WERI-Rb-1 (cell line): Measurements from ENCODE around the gene MCAT.

Source experiments
- DNase-seq: peaks from one replicate; pipeline ENCODE4 v3.0.0-alpha.2; 2020
- H3K27ac ChIP-seq: fragments of 250-450 bp; sonication (Bioruptor Pico); 2 replicates; pipeline ENCODE4 v1.5.1; 2020; ENCODE audit warnings: mild to moderate bottlenecking, moderate library complexity
- H3K27me3 ChIP-seq: fragments of 250-450 bp; sonication (Bioruptor Pico); 2 replicates; pipeline ENCODE4 v1.5.1; 2021; ENCODE audit warnings: mild to moderate bottlenecking, low read depth, moderate library complexity; ENCODE audit not compliant: insufficient read depth, severe bottlenecking
- H3K36me3 ChIP-seq: fragments of 250-450 bp; sonication (Bioruptor Pico); 2 replicates; pipeline ENCODE4 v1.5.1; 2020; ENCODE audit warnings: mild to moderate bottlenecking, moderate library complexity
- H3K4me3 ChIP-seq: 2 replicates; pipeline ENCODE4 v1.5.1; 2011; ENCODE audit warnings: low read depth, mild to moderate bottlenecking, control low read depth, low read length
- H3K9me3 ChIP-seq: fragments of 250-450 bp; sonication (Bioruptor Pico); 2 replicates; pipeline ENCODE4 v1.5.1; 2021; ENCODE audit warnings: mild to moderate bottlenecking, moderate library complexity; ENCODE audit not compliant: severe bottlenecking
- TF ChIP-seq, protein P1 (sequence below): IDR thresholded peaks from 2 replicates; pipeline ENCODE4 v1.5.1; 2011; ENCODE audit warnings: low read depth, mild to moderate bottlenecking, control low read depth, inconsistent platforms, low read length

Gene MCAT

DNA sequence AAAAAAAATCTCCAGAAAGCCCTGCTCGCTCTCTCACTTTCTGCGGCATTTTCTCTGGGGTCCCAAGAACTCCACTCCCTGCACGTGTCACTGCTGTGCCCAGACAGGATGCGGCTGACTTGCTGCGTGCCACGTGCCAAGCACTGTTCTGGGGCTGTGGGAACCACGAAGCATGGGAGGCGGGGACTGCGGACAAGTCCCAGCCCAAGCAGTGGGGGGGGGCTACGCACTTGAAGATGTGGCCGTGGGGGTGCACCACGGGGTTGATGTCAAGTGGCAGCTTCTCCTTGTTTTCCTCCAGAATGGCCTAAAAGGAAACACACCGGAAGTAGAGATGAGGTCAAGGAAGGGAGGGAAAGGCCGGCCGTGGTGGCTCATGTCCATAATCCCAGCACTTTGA lies 32.9 kb upstream of the MCAT start:
- H3K4me3 ChIP-seq, result no peak overlapping the region
- no peak for DNase-seq
- no peaks in the 10 kb centered on the region for H3K27me3 ChIP-seq
- H3K9me3 ChIP-seq, result no peaks in the 10 kb centered on the region
- H3K27ac ChIP-seq, result no peak overlapping the region
- peaks cover 72% of the 10 kb centered on the region for H3K36me3 ChIP-seq
- TF ChIP-seq, protein P1, sequence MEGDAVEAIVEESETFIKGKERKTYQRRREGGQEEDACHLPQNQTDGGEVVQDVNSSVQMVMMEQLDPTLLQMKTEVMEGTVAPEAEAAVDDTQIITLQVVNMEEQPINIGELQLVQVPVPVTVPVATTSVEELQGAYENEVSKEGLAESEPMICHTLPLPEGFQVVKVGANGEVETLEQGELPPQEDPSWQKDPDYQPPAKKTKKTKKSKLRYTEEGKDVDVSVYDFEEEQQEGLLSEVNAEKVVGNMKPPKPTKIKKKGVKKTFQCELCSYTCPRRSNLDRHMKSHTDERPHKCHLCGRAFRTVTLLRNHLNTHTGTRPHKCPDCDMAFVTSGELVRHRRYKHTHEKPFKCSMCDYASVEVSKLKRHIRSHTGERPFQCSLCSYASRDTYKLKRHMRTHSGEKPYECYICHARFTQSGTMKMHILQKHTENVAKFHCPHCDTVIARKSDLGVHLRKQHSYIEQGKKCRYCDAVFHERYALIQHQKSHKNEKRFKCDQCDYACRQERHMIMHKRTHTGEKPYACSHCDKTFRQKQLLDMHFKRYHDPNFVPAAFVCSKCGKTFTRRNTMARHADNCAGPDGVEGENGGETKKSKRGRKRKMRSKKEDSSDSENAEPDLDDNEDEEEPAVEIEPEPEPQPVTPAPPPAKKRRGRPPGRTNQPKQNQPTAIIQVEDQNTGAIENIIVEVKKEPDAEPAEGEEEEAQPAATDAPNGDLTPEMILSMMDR, result no peak

DNA sequence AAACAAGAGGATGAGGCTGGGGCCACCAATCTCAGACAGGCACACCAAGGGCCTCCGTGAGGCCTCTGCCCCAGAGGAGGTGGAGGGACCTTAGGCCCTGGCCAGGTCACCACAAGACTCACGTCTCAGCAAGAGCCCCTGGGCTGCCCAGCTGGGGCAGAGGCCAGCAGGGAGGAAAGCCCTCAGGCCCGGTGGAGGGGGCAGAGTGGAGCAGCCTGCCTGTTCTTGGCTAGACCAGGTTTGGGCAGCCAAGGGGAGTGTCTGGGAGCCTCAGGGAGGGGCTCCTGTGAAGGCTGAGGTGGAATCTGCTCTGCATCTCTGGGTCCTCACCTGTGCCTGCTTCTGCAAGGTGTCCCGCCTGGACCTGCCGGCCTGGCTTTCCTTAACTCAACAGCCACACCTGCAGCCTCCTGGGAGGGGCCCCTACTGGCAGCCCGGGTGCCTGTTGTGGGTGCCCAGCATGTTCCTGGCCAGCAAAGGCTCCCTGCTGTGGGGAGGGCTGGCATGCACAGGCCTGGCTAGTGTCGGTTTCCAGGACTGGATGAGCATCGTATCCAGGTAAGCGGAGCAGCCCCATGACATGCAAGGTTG lies 31.8 kb upstream of the MCAT start:
- peaks cover 67% of the 10 kb centered on the region for H3K36me3 ChIP-seq
- TF ChIP-seq, protein P1, result no peak
- no peaks in the 10 kb centered on the region for H3K9me3 ChIP-seq
- no peak for DNase-seq
- H3K4me3 ChIP-seq, result no peak overlapping the region
- H3K27ac ChIP-seq, result no peak overlapping the region
- no peaks in the 10 kb centered on the region for H3K27me3 ChIP-seq

DNA sequence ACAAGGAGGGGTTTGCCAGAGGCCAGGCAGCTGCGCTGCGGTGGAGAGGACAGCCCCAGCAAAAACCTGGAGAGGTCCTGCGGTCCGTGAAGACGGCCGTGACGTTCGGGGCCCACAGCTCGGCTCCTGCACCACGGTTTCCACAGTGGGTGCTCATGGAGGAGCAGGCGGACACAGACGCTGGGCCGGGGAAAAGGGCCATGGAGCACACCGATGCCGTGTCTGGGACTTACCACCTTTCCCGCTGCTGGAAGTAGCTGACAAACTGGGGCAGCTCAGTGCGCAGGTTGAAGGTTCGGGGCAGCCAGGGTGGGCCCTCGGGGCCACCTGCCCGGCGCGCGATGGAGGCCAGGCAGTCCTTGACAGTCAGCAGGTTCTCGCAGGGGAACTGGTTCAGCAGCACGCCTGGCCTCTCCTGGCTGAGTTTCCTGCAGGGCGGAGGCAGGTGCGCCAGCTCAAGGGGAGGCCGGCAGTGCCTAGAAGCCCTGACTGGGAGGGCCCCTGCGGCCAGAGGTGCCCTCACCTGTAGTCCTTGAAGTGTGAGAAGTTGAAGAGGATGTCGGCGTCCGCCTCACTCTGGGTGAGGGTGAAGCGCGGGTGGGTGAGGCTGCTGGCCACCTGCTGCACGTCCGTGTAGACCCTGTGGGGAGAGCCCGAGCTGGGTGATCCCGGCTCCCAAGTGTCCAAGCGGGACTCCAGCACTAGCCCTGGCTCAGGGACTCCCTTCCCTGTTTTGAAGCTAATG lies 30.9 kb upstream of the MCAT start:
- Histone ChIP-seq H3K27ac (no peak overlapping the region), H3K27me3 (no peaks in the 10 kb centered on the region), H3K4me3 (no peak overlapping the region), H3K9me3 (no peaks in the 10 kb centered on the region), H3K36me3 (peaks cover 66% of the 10 kb centered on the region)
- TF ChIP-seq, protein P1, result no peak
- DNase-seq, result no peak

- peaks cover 66% of the 10 kb centered on the region for H3K36me3 ChIP-seq
Observed at GRCh38 chr22:43173566-43173965, 30.4 kb upstream of the MCAT start.

GRCh38 chr22:43172191-43172590 lies 29.0 kb upstream of the MCAT start:
- no peaks in the 10 kb centered on the region for H3K27me3 ChIP-seq
- no peak overlapping the region for H3K27ac ChIP-seq
- no peak for DNase-seq
- H3K36me3 ChIP-seq, result peaks cover 64% of the 10 kb centered on the region
- no peaks in the 10 kb centered on the region for H3K9me3 ChIP-seq
- TF ChIP-seq, protein P1, result no peak
- no peak overlapping the region for H3K4me3 ChIP-seq

More at GRCh38 chr22:43173566-43173965, 30.4 kb upstream of the MCAT start:
- no peak overlapping the region for H3K27ac ChIP-seq
- no peaks in the 10 kb centered on the region for H3K9me3 ChIP-seq
- no peaks in the 10 kb centered on the region for H3K27me3 ChIP-seq
- DNase-seq, result no peak
- no peak overlapping the region for H3K4me3 ChIP-seq
- TF ChIP-seq, protein P1, result no peak

DNA sequence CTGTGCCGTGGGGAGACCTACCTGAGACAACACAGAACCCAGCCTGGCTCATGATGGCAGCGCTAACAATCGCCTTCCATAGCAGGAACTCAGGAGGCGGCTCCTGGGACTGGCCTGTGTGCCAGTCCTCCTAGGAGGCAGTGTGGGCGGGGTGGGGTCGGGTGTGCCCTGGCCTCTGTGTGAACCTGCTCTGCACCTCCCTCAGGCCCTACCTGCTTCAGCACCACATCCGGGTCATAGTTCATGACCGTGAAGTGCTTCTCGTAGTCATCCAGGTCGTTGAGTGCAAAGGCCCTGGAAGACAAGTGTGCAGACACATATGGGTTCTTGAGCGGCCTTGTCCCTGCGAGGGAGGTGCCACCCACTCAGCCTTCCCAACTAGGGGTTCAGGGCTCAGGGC lies 28.4 kb upstream of the MCAT start:
- H3K27ac ChIP-seq, result no peak overlapping the region
- H3K4me3 ChIP-seq, result no peak overlapping the region
- no peaks in the 10 kb centered on the region for H3K9me3 ChIP-seq
- H3K36me3 ChIP-seq, result peaks cover 67% of the 10 kb centered on the region
- TF ChIP-seq, protein P1, result no peak
- no peak for DNase-seq
- H3K27me3 ChIP-seq, result no peaks in the 10 kb centered on the region
